K562 (cell line): ENCODE data around the gene SLC22A15. TPM values are rescaled to one million over a fixed set of nuclear protein-coding genes. Genes with fewer than 3 reads are reported as not detected.

Experiments used
- ATAC-seq: fragments of 200-7000 bp; cut with Tn5 transposase; 3 replicates; pipeline ENCODE4 v1.9.1; 2020; ENCODE audit warnings: moderate library complexity
- BruUV-seq: library from RNA; stranded (reverse); fragments of 400-500 nt; replicated peaks from 2 replicates; lab custom pipeline; 2021; lab: Mats Ljungman, UMichigan
- CTCF ChIA-PET: fragments of 300-600 bp; formaldehyde crosslinking; extraction: SDS; loops from one replicate; lab custom pipeline; 2021; ENCODE audit warnings: low intra/inter-chr PET ratio; lab: Yijun Ruan, JAX
- POLR2A ChIA-PET: fragments of 300-600, 350-650 bp; sonication (Branson Sonifier 250); formaldehyde crosslinking; extraction: SDS; loops from one replicate; lab custom pipeline; 2021; ENCODE audit warnings: antibody characterized with exemption, inconsistent platforms; lab: Yijun Ruan, JAX
- DNase-seq, 4 experiments: peaks; one replicate each; pipeline versions ENCODE4 v3.0.0 to v3.0.0-alpha.2; 2011 to 2018; ENCODE audit warnings: low spot score in 3 of 4, mixed read lengths in 3 of 4; ENCODE audit errors: extremely low read depth in 1 of 4
- FAIRE-seq: peaks from 2 replicates; lab custom pipeline; 2011; peaks lifted over from hg19 to GRCh38; lab: Jason Lieb, UNC
- H2AFZ ChIP-seq: 2 replicates; pipeline ENCODE4 v1.6.0; 2011; ENCODE audit warnings: low read depth, low read length, control low read depth, inconsistent platforms
- H3K27ac ChIP-seq: fragments of 200-600 bp; 3 replicates; pipeline ENCODE4 v1.8.0; 2011; ENCODE audit warnings: low read depth, mild to moderate bottlenecking, control low read depth, inconsistent platforms, low read length, moderate library complexity, mixed read lengths; ENCODE audit errors: extremely low read depth
- H3K27me3 ChIP-seq, 2 experiments: fragments of 300-600 bp in 1 of 2; 2 replicates in 1 of 2; 3 replicates in 1 of 2; pipeline versions ENCODE4 v1.6.0 to v1.8.0; 2011; ENCODE audit warnings: inconsistent platforms in 2 of 2, low read length in 2 of 2, mild to moderate bottlenecking in 1 of 2, mixed read lengths in 1 of 2, moderate library complexity in 1 of 2; ENCODE audit not compliant: control insufficient read depth in 2 of 2, insufficient read depth in 2 of 2
- H3K36me3 ChIP-seq: fragments of 300-600 bp; 3 replicates; pipeline ENCODE4 v1.8.0; 2011; ENCODE audit warnings: mild to moderate bottlenecking, low read length, inconsistent platforms; ENCODE audit not compliant: control insufficient read depth, insufficient read depth
- H3K4me1 ChIP-seq, 2 experiments: fragments of 200-600 bp in 1 of 2; replicated peaks in 1 of 2; 2 replicates in 1 of 2; 3 replicates in 1 of 2; pipeline versions ENCODE4 v1.5.1 to v1.8.0; 2011; ENCODE audit warnings: inconsistent platforms in 2 of 2, low read length in 2 of 2, mild to moderate bottlenecking in 1 of 2, mixed read lengths in 1 of 2, moderate library complexity in 1 of 2; ENCODE audit not compliant: control insufficient read depth in 2 of 2, insufficient read depth in 2 of 2
- H3K4me2 ChIP-seq: 2 replicates; pipeline ENCODE4 v1.6.1; 2011; ENCODE audit warnings: low read length, control low read depth, inconsistent platforms, mixed read lengths; ENCODE audit not compliant: insufficient read depth
- H3K4me3 ChIP-seq: fragments of 200-600 bp; sonication (generic), shearing (Covaris generic); 2 replicates; pipeline ENCODE4 v1.5.1; 2016; ENCODE audit warnings: control low read depth, inconsistent platforms
- H3K79me2 ChIP-seq: fragments of 200-600 bp; 3 replicates; pipeline ENCODE4 v1.8.0; 2011; ENCODE audit warnings: low read length, inconsistent platforms; ENCODE audit not compliant: control insufficient read depth, insufficient read depth
- H3K9ac ChIP-seq, 2 experiments: 2 replicates each; pipeline versions ENCODE4 v1.6.0 to v1.6.1; 2011; ENCODE audit warnings: low read depth in 2 of 2, low read length in 2 of 2, control low read depth in 1 of 2, inconsistent platforms in 1 of 2, mild to moderate bottlenecking in 1 of 2, mixed read lengths in 1 of 2; ENCODE audit not compliant: insufficient read depth in 1 of 2
- H3K9me1 ChIP-seq: one replicate; pipeline ENCODE4 v1.6.0; 2011; ENCODE audit warnings: inconsistent platforms, mild to moderate bottlenecking, low read length, moderate library complexity; ENCODE audit not compliant: control insufficient read depth, insufficient read depth
- H3K9me3 ChIP-seq: replicated peaks from 2 replicates; pipeline ENCODE4 v1.5.1; 2011; ENCODE audit warnings: low read depth, low read length, inconsistent platforms; ENCODE audit not compliant: control insufficient read depth, insufficient read depth
- H4K20me1 ChIP-seq: replicated peaks from 2 replicates; pipeline ENCODE4 v1.6.1; 2011; ENCODE audit warnings: low read length, inconsistent platforms, mixed read lengths; ENCODE audit not compliant: control insufficient read depth, insufficient read depth
- CBX1 ChIP-seq: sonication (generic); IDR thresholded peaks from 2 replicates; pipeline ENCODE4 v1.6.1; 2016; ENCODE audit warnings: antibody characterized with exemption, low read depth, mild to moderate bottlenecking
- CTBP1 ChIP-seq: fragments of 450-650 bp; IDR thresholded peaks from 2 replicates; pipeline ENCODE4 v1.6.1; 2016; ENCODE audit warnings: borderline replicate concordance
- CXXC5 ChIP-seq: fragments of 250-450 bp; sonication (Bioruptor Pico); IDR thresholded peaks from 2 replicates; pipeline ENCODE4 v1.8.0; 2022; ENCODE audit warnings: inconsistent platforms, mild to moderate bottlenecking, moderate library complexity
- ESRRA ChIP-seq: fragments of 450-650 bp; IDR thresholded peaks from 2 replicates; pipeline ENCODE4 v1.6.1; 2014; ENCODE audit warnings: low read depth, mild to moderate bottlenecking, moderate library complexity, borderline replicate concordance
- MBD1 ChIP-seq: fragments of 250-450 bp; sonication (Bioruptor Pico); IDR thresholded peaks from 2 replicates; pipeline ENCODE4 v1.8.0; 2022; ENCODE audit warnings: inconsistent platforms
- NCOR1 ChIP-seq: fragments of 450-650 bp; IDR thresholded peaks from 2 replicates; pipeline ENCODE4 v1.6.1; 2016; ENCODE audit warnings: mild to moderate bottlenecking, moderate library complexity
- RBFOX2 ChIP-seq: fragments of 200-400 bp; formaldehyde crosslinking; IDR thresholded peaks from 2 replicates; pipeline ENCODE4 v1.6.1; 2017; ENCODE audit warnings: low read depth, mild to moderate bottlenecking, low read length, moderate library complexity
- TCFL5 ChIP-seq: fragments of 250-450 bp; sonication (Bioruptor Pico); conservative IDR thresholded peaks from 2 replicates; pipeline ENCODE4 v1.6.1; 2021; ENCODE audit warnings: mild to moderate bottlenecking, moderate library complexity, matching md5 sums
- ZKSCAN8 ChIP-seq: fragments of 200-800 bp; sonication (Bioruptor generic); IDR thresholded peaks from 2 replicates; pipeline ENCODE4 v1.6.1; 2016; ENCODE audit warnings: missing genetic modification characterization, missing compliant biosample characterization
- ZNF436 ChIP-seq: fragments of 250-450, 450-650 bp; sonication (Bioruptor Pico); formaldehyde crosslinking; IDR thresholded peaks from 2 replicates; pipeline ENCODE4 v1.7.0; 2020; ENCODE audit warnings: mild to moderate bottlenecking
- ZNF584 ChIP-seq: fragments of 200-800 bp; sonication (Bioruptor generic); IDR thresholded peaks from 2 replicates; pipeline ENCODE4 v1.6.1; 2016; ENCODE audit warnings: low read depth, mild to moderate bottlenecking, missing genetic modification characterization, missing compliant biosample characterization
- WGBS: fragments of 100-300 bp; shearing (Covaris generic); methylation state at CpG from one replicate; pipeline ENCODE4 v1.1.6; 2016; ENCODE audit warnings: low coverage, mixed read lengths; ENCODE audit not compliant: insufficient coverage; ENCODE audit errors: missing lambda C conversion rate; 5-methylcytosine and 5-hydroxymethylcytosine counted together
- in situ Hi-C: fragments of 300-500 bp; cut with MboI; formaldehyde crosslinking; loops from 4 replicates; pipeline ENCODE4 v1.15.0; 2018; ENCODE audit warnings: inconsistent platforms, mixed read lengths
- intact Hi-C: fragments of 100-400 bp; cut with micrococcal nuclease; formaldehyde crosslinking; loops from 2 replicates; pipeline ENCODE4 v1.14.2; 2022
- polyA plus RNA-seq, 8 experiments: library from polyadenylated mRNA; depleted of rRNA in 4 of 8; stranded (reverse) in 5 of 8; unstranded in 3 of 8; fragments of >200 nt; fragmentation: Nextera tagmentation in 2 of 8; fragmentation: Illumina TruSeq in 1 of 8; extraction: Ambion mirVana in 2 of 8; extraction: Trizol in 1 of 8; gene quantifications; 2 replicates each; pipeline versions ENCODE4 v1.2.1 to v1.2.3, GENCODE V29; 2011 to 2014; ENCODE audit warnings: inconsistent platforms in 1 of 8, missing spikeins in 1 of 8
- total RNA-seq, 7 experiments: library from RNA; depleted of rRNA in 6 of 7; stranded (reverse); fragments of >200 nt in 6 of 7; fragmentation: Illumina TruSeq in 2 of 7; extraction: Trizol in 2 of 7; gene quantifications; 2 replicates each; pipeline versions ENCODE4 v1.2.1 to v1.2.3, GENCODE V29; 2011 to 2021; ENCODE audit warnings: low replicate concordance in 1 of 7
- TF ChIP-seq, protein P1 (sequence below): fragments of 200-800 bp; sonication (Bioruptor generic); IDR thresholded peaks from 2 replicates; pipeline ENCODE4 v1.6.1; 2017; ENCODE audit warnings: missing genetic modification characterization, missing compliant biosample characterization

The SLC22A15 gene
- total and polyA plus RNA-seq, 9 of the 15 experiments (the other 6 are each of a cell fraction or from before 2014, with no cell fraction given) = 0.24 to 2.7 (median 1.2) TPM

DNA sequence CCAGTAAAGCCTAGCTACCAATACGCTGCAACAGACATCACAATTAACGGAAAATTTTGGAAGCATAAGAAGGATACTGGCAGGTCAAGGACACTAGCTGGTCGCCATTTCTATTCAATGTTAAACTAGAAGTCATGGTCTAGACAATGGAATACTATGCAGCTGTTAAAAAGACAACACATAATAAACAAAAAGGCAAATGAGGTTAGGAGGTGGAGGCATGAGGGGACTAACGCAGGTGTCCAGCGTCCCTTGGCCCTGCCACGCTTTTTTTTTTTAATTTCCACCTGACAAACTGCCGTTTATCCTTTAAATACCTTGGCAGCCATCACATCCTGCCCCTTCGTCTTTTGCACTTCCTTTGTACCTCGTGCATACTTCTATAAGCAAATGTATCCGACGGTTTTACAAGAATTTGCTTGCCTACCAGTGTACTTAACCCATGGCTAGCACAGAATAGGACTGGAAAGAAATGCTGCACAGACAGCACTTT lies 698 bp upstream of the SLC22A15 start (continued):
- no peak for TF ChIP-seq CBX1
- peak; percentile 80 for TF ChIP-seq ZKSCAN8 (CRISPR knock-in tag)

- H3K9ac ChIP-seq = peak overlapping the region in 1 of 2 experiments; percentile 85; a peak in 1 of 4 replicates
- ATAC-seq = no peak
- no peaks in the 10 kb centered on the region for H3K9me3 ChIP-seq
- CTCF ChIA-PET = interaction anchor here (0.6 to 0.7 kb wide), 2 partner anchors 42 to 169 kb away, joined by 3 read pairs; no protein-coding TSS in a partner anchor
- peak overlapping the region; percentile 41 for H3K4me3 ChIP-seq
- 30% methylated on average over 15 of the region's 15 CpGs for WGBS
- peak overlapping the region; percentile 69 for H3K4me2 ChIP-seq
- TF ChIP-seq NCOR1 (no peak), RBFOX2 (0 out of 2 replicates have a peak, but pooled peaks have one; percentile 4), ZNF584 (CRISPR knock-in tag) (peak; percentile 70), CTBP1 (0 out of 2 replicates have a peak, but pooled peaks have one; percentile 11), MBD1 (CRISPR knock-in tag) (0 out of 2 replicates have a peak, but pooled peaks have one; percentile 48), ESRRA (peak; percentile 52; the same call in 1 of the 2 replicates), ZNF436 (CRISPR knock-in tag) (0 out of 2 replicates have a peak, but pooled peaks have one; percentile 10), TCFL5 (CRISPR knock-in tag) (peak; percentile 43; the same call in 1 of the 2 replicates), CXXC5 (no peak)
- TF ChIP-seq, protein P1, sequence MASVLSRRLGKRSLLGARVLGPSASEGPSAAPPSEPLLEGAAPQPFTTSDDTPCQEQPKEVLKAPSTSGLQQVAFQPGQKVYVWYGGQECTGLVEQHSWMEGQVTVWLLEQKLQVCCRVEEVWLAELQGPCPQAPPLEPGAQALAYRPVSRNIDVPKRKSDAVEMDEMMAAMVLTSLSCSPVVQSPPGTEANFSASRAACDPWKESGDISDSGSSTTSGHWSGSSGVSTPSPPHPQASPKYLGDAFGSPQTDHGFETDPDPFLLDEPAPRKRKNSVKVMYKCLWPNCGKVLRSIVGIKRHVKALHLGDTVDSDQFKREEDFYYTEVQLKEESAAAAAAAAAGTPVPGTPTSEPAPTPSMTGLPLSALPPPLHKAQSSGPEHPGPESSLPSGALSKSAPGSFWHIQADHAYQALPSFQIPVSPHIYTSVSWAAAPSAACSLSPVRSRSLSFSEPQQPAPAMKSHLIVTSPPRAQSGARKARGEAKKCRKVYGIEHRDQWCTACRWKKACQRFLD (CRISPR knock-in tag) = peak; percentile 60; the same call in 1 of the 2 replicates
- peaks cover 0 to 12% of the 10 kb centered on the region in 2 experiments; a peak in 2 of 5 replicates for H3K4me1 ChIP-seq
- FAIRE-seq = no peak
- no TSS peak for BruUV-seq
- peaks cover 12 to 18% of the 10 kb centered on the region in 2 experiments; a peak in 4 of 5 replicates for H3K27me3 ChIP-seq
- DNase-seq = no peak
- no peak overlapping the region for H2AFZ ChIP-seq
- no peaks in the 10 kb centered on the region for H4K20me1 ChIP-seq
- no peaks in the 10 kb centered on the region for H3K9me1 ChIP-seq
- in situ Hi-C loops = loop anchor here (10.0 kb wide), 1 partner anchor 262 kb away; no protein-coding TSS in a partner anchor
- no peak overlapping the region for H3K27ac ChIP-seq
- H3K79me2 ChIP-seq = no peaks in the 10 kb centered on the region
- intact Hi-C loops = no loop called here
- no peaks in the 10 kb centered on the region for H3K36me3 ChIP-seq
- POLR2A ChIA-PET = no interaction called here
These were observed 697 bp downstream of the SLC22A15 start for GRCh38 chr1:115976921-115977498.
